Measurements from ENCODE around the gene C5orf63.

- TF ChIP-seq, protein P1, sequence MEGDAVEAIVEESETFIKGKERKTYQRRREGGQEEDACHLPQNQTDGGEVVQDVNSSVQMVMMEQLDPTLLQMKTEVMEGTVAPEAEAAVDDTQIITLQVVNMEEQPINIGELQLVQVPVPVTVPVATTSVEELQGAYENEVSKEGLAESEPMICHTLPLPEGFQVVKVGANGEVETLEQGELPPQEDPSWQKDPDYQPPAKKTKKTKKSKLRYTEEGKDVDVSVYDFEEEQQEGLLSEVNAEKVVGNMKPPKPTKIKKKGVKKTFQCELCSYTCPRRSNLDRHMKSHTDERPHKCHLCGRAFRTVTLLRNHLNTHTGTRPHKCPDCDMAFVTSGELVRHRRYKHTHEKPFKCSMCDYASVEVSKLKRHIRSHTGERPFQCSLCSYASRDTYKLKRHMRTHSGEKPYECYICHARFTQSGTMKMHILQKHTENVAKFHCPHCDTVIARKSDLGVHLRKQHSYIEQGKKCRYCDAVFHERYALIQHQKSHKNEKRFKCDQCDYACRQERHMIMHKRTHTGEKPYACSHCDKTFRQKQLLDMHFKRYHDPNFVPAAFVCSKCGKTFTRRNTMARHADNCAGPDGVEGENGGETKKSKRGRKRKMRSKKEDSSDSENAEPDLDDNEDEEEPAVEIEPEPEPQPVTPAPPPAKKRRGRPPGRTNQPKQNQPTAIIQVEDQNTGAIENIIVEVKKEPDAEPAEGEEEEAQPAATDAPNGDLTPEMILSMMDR (IDR thresholded peaks at IDR 0.05; ENCODE audit: low read length): no peak
- TF ChIP-seq EZH2 (IDR thresholded peaks at IDR 0.05; ENCODE audit: borderline replicate concordance, low read length): no peak
Measured at GRCh38 chr5:127046343-127047072, 26.8 kb downstream of the C5orf63 start.

Measured in OCI-LY1 (cell line).